Neural cell (in vitro differentiated cells): Measurements from ENCODE around the gene ARHGEF10L.

Experiments used
- EP300 ChIP-seq: fragments of 450-650 bp; conservative IDR thresholded peaks from 2 replicates; pipeline ENCODE4 v1.6.1; 2014; ENCODE audit warnings: antibody characterized with exemption, mild to moderate bottlenecking, moderate library complexity; ENCODE audit not compliant: poor library complexity, severe bottlenecking
- EZH2 ChIP-seq: fragments of 200-600, 300-800 bp; shearing (Covaris generic), sonication (generic); IDR thresholded peaks from 2 replicates; pipeline ENCODE4 v1.6.1; 2014; ENCODE audit warnings: antibody characterized with exemption, low read length, borderline replicate concordance, mild to moderate bottlenecking; ENCODE audit not compliant: insufficient read depth, poor library complexity, severe bottlenecking
- MXI1 ChIP-seq: fragments of 450-650 bp; conservative IDR thresholded peaks from 2 replicates; pipeline ENCODE4 v1.6.1; 2014; ENCODE audit warnings: antibody characterized with exemption, mild to moderate bottlenecking; ENCODE audit not compliant: poor library complexity, severe bottlenecking
- POLR2AphosphoS5 ChIP-seq: IDR thresholded peaks from 2 replicates; pipeline ENCODE4 v1.6.1; 2012
- RAD21 ChIP-seq: fragments of 450-650 bp; conservative IDR thresholded peaks from 2 replicates; pipeline ENCODE4 v1.6.1; 2014; ENCODE audit warnings: antibody characterized with exemption, mild to moderate bottlenecking, moderate library complexity
- SMC3 ChIP-seq: fragments of 450-650 bp; conservative IDR thresholded peaks from 2 replicates; pipeline ENCODE4 v1.6.1; 2014; ENCODE audit warnings: antibody characterized with exemption, mild to moderate bottlenecking, moderate library complexity; ENCODE audit not compliant: poor library complexity
- TAF1 ChIP-seq: IDR thresholded peaks from 2 replicates; pipeline ENCODE4 v1.6.1; 2012; ENCODE audit warnings: low read depth
- TF ChIP-seq, protein P1 (sequence below): fragments of 450-650 bp; IDR thresholded peaks from 2 replicates; pipeline ENCODE4 v1.5.1; 2014; ENCODE audit warnings: antibody characterized with exemption, mild to moderate bottlenecking, moderate library complexity; ENCODE audit not compliant: poor library complexity, severe bottlenecking
- TF ChIP-seq, protein P2 (sequence below): IDR thresholded peaks from 2 replicates; pipeline ENCODE4 v1.6.1; 2012; ENCODE audit warnings: borderline replicate concordance

DNA sequence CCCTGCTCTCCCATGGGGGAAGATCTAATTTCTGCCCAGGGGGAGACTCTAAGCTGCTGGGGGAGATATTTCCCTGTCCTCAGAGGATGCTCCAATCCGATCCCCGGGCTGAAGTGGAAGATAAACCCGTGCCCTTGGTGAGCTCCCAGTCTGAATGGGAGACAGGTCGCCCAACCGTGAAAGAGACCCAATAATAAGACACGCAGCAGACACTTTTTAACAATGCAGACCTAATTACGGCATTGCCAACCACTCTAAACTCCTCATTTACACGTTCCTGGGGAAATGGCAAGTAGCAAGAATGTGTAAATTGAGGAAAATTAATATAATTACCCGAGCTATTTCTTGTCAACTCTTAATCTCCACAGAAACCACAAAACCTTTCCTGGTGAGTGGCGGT, 166.9 kb downstream of the ARHGEF10L start:
- TF ChIP-seq, protein P1, sequence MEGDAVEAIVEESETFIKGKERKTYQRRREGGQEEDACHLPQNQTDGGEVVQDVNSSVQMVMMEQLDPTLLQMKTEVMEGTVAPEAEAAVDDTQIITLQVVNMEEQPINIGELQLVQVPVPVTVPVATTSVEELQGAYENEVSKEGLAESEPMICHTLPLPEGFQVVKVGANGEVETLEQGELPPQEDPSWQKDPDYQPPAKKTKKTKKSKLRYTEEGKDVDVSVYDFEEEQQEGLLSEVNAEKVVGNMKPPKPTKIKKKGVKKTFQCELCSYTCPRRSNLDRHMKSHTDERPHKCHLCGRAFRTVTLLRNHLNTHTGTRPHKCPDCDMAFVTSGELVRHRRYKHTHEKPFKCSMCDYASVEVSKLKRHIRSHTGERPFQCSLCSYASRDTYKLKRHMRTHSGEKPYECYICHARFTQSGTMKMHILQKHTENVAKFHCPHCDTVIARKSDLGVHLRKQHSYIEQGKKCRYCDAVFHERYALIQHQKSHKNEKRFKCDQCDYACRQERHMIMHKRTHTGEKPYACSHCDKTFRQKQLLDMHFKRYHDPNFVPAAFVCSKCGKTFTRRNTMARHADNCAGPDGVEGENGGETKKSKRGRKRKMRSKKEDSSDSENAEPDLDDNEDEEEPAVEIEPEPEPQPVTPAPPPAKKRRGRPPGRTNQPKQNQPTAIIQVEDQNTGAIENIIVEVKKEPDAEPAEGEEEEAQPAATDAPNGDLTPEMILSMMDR = no peak
- TF ChIP-seq EP300 (no peak), EZH2 (no peak), POLR2AphosphoS5 (no peak), MXI1 (no peak), SMC3 (no peak), RAD21 (no peak), TAF1 (no peak)
- TF ChIP-seq, protein P2, sequence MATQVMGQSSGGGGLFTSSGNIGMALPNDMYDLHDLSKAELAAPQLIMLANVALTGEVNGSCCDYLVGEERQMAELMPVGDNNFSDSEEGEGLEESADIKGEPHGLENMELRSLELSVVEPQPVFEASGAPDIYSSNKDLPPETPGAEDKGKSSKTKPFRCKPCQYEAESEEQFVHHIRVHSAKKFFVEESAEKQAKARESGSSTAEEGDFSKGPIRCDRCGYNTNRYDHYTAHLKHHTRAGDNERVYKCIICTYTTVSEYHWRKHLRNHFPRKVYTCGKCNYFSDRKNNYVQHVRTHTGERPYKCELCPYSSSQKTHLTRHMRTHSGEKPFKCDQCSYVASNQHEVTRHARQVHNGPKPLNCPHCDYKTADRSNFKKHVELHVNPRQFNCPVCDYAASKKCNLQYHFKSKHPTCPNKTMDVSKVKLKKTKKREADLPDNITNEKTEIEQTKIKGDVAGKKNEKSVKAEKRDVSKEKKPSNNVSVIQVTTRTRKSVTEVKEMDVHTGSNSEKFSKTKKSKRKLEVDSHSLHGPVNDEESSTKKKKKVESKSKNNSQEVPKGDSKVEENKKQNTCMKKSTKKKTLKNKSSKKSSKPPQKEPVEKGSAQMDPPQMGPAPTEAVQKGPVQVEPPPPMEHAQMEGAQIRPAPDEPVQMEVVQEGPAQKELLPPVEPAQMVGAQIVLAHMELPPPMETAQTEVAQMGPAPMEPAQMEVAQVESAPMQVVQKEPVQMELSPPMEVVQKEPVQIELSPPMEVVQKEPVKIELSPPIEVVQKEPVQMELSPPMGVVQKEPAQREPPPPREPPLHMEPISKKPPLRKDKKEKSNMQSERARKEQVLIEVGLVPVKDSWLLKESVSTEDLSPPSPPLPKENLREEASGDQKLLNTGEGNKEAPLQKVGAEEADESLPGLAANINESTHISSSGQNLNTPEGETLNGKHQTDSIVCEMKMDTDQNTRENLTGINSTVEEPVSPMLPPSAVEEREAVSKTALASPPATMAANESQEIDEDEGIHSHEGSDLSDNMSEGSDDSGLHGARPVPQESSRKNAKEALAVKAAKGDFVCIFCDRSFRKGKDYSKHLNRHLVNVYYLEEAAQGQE = no peak
